Activated T-helper 2 cell treated with anti-CD3 and anti-CD28 coated beads, Interferon-gamma antibody, Interleukin-2, Interleukin-4, amounts not matched to agents 10 μg/mL and 5 μg/mL and 100 μg/mL, durations not matched to agents 14 hours and 24 hours and 36 hours (primary cell): ENCODE results near the gene TRIM23. TPM values are rescaled to one million over a fixed set of nuclear protein-coding genes. Genes with fewer than 3 reads are reported as not detected.
A peak's percentile ranks its signal among the peaks of the same experiment; 100 is the strongest.

ENCODE experiments used
- DNase-seq: peaks from one replicate; pipeline ENCODE4 v3.0.0; 2021; ENCODE audit warnings: low spot score
- H3K27ac Mint-ChIP-seq: one replicate; pipeline ENCODE4 v1.8.0; 2021; ENCODE audit warnings: mixed read lengths
- H3K27me3 Mint-ChIP-seq: one replicate; pipeline ENCODE4 v1.8.0; 2021; ENCODE audit warnings: low read depth, mixed read lengths
- H3K36me3 Mint-ChIP-seq: one replicate; pipeline ENCODE4 v1.8.0; 2021; ENCODE audit warnings: low read depth, mixed read lengths
- H3K4me1 Mint-ChIP-seq: one replicate; pipeline ENCODE4 v1.8.0; 2021; ENCODE audit warnings: low read depth, mixed read lengths
- H3K4me3 Mint-ChIP-seq: one replicate; pipeline ENCODE4 v1.8.0; 2021; ENCODE audit warnings: low read depth, mild to moderate bottlenecking, moderate library complexity, mixed read lengths
- H3K9me3 Mint-ChIP-seq: one replicate; pipeline ENCODE4 v1.8.0; 2021; ENCODE audit warnings: mixed read lengths
- intact Hi-C: fragments of 100-400 bp; cut with micrococcal nuclease; formaldehyde crosslinking; loops from one replicate; pipeline ENCODE4 v1.15.1; 2023
- total RNA-seq: library from RNA; stranded (reverse); gene quantifications from 2 replicates; pipeline ENCODE4 v1.2.3, GENCODE V29; 2022

Gene TRIM23
- 5.2 and 5.3 TPM in 2 replicates for total RNA-seq

DNA sequence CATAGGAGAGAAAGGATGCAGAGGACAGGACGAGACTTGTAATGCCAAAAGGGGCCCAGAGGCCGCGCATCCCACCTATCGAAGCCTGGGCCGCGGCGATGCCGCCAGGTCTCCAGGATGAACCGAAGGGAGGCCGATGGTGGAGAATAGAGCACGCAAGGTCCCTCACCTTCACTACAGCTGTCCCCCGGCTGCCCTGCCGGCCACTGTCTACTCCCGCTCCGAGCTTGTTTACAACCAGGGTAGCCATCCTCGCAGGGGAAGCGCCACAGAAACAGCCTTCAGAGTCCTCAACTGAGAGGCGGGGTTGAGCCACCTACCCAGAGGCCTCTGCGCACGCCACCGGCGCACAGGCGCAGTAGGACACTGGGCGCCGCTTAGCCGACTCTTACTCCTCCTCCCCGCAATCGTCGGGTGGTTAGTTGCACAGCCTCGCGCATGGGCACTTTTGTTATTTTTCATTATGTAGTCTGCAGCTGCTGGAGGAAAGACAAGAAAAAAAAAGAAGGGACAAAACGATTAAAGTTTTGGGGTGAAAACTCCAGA, at the start of gene TRIM23:
Gene TRIM23 (minus strand): TSS at position 309 of the 546 bp plus-strand sequence. CDS start 59 bp downstream, at position 250.
- H3K27ac Mint-ChIP-seq: peak within 1 kb of the TSS; percentile 99
- H3K4me1 Mint-ChIP-seq: peaks cover 23% of the 10 kb centered on the region
- intact Hi-C loops: loop anchor here (1.0 to 10.0 kb wide), 7 partner anchors 61 to 1543 kb away; partner anchors contain the start of genes CENPK, CWC27, ERBIN and PPWD1
- no peaks in the 10 kb centered on the region for H3K27me3 Mint-ChIP-seq
- H3K9me3 Mint-ChIP-seq: no peaks in the 10 kb centered on the region
- H3K36me3 Mint-ChIP-seq: peaks cover 10% of the 10 kb centered on the region
- peak within 1 kb of the TSS; percentile 99 for H3K4me3 Mint-ChIP-seq
- peak; percentile 91 for DNase-seq

DNA sequence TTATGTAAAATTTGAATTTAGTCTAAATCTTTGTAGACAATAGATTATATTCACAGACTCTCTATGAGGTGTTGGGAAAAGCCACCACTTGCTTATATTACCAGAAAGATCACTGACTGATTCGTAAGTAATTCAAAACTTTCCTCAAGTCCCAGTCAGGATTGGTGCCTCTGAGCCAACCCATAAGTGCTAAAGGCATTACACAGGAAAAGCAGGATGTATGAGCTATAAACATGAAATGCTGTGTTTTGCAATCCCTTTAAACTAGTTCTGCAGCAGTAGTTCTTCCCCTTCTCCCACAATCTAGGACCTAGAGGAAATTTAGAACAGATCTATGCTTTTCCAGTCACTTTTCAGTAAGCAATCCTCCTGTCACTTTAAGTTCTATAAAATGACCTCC, 48.7 kb upstream of the TRIM23 start:
- Mint-ChIP-seq H3K36me3 (peaks cover 15% of the 10 kb centered on the region), H3K4me1 (no peaks in the 10 kb centered on the region), H3K9me3 (no peaks in the 10 kb centered on the region), H3K4me3 (no peak overlapping the region), H3K27ac (no peak overlapping the region), H3K27me3 (no peaks in the 10 kb centered on the region)
- DNase-seq: no peak
- intact Hi-C loops: no loop called here

DNA sequence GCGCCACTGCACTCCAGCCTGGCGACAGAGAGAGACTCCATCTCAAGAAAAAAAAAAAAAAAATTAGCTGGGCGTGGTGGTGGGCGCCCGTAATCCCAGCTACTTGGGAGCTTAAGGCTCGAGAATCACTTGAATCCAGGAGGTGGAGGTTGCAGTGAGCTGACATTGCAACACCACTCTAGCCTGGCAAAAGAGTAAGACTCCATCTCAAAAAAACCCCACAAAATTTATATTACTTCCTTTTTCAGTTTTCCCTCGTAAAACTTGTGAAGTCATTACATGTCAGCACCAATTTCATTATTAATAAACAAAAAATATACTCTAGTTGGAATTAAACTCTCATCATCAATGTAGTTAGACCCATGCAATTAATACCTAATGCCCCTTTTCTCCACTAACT, 44.6 kb upstream of the TRIM23 start:
- H3K9me3 Mint-ChIP-seq: no peaks in the 10 kb centered on the region
- DNase-seq: no peak
- peaks cover 6% of the 10 kb centered on the region for H3K36me3 Mint-ChIP-seq
- no peak overlapping the region for H3K4me3 Mint-ChIP-seq
- intact Hi-C loops: no loop called here
- H3K4me1 Mint-ChIP-seq: no peaks in the 10 kb centered on the region
- H3K27ac Mint-ChIP-seq: no peak overlapping the region
- H3K27me3 Mint-ChIP-seq: no peaks in the 10 kb centered on the region

DNA sequence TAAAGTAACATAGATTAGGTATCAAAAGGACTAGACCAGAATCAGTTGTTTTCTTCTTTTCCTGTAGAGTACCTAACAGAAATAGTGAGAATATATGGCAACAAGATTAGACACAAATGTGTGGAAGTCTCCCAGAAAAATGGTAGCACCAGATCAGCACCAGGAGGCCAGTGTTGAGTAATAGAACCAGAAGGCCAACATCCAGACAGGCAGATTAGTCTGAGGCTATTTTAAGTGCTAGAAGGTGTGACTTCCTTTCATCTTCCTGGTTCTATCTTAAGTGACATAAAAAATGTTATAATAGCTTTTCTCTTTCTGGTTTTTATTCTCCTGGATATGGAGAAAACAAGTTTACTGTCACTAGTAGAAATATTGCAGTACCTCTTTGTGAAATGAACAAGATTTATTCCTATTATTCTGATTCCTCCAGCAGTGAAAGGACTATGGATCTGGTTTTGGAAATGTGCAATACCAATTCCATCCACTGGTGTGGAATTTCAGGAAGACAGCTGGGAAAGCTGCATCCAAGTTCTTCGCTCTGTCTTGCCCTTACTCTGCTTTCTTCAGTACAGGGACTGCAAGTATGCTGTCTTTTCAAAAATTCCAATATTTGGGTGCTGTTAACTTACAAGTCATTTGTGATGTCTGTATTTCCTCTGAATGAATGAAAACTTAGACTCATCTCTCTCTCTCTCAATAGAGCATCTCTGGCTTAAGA, 39.8 kb upstream of the TRIM23 start:
- H3K4me3 Mint-ChIP-seq: no peak overlapping the region
- H3K36me3 Mint-ChIP-seq: peaks cover 21% of the 10 kb centered on the region
- H3K27me3 Mint-ChIP-seq: no peaks in the 10 kb centered on the region
- no peak for DNase-seq
- intact Hi-C loops: no loop called here
- no peaks in the 10 kb centered on the region for H3K4me1 Mint-ChIP-seq
- H3K27ac Mint-ChIP-seq: no peak overlapping the region
- no peaks in the 10 kb centered on the region for H3K9me3 Mint-ChIP-seq

DNA sequence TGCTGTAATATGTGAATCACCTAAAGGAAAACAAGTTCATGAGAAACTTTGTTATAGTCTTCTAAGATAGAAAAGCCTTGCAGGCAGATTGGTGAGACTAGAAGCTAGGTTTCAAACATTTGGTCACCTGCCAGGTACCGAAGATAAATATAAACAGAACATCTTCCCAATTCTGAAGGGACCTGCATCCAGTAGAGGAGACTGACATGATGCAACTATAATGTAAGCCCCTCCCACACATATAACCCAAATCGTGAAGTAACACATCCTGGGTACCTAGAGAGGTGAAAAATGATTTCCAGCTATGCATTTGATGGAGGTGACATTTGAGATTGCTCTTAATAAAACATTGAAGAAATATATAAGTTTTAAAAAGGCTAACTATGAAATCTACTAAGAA, 30.6 kb upstream of the TRIM23 start:
- no peak overlapping the region for H3K4me3 Mint-ChIP-seq
- H3K9me3 Mint-ChIP-seq: no peaks in the 10 kb centered on the region
- no peak for DNase-seq
- no peaks in the 10 kb centered on the region for H3K27me3 Mint-ChIP-seq
- H3K27ac Mint-ChIP-seq: no peak overlapping the region
- H3K36me3 Mint-ChIP-seq: peaks cover 22% of the 10 kb centered on the region
- no peaks in the 10 kb centered on the region for H3K4me1 Mint-ChIP-seq
- intact Hi-C loops: no loop called here

DNA sequence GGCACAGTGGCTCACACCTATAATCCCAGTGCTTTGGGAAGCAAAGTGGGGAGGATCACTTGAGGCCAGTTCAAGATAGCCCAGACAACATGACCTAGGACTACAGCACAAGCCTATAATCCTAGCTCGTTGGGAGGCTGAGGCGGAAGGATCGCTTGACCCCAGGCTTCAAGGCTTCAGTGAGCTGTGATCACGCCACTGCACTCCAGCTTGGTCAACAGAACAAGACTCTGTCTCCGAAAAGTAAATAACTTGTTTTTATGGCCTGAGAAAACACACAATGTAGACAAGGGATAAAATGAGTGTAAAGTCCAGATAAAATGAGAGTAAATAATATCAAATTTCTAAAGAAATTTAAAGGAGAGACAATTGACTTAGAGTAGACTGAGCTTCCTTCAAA, 27.0 kb upstream of the TRIM23 start:
- no peaks in the 10 kb centered on the region for H3K9me3 Mint-ChIP-seq
- H3K4me1 Mint-ChIP-seq: no peaks in the 10 kb centered on the region
- intact Hi-C loops: no loop called here
- H3K4me3 Mint-ChIP-seq: no peak overlapping the region
- H3K27ac Mint-ChIP-seq: no peak overlapping the region
- peaks cover 16% of the 10 kb centered on the region for H3K36me3 Mint-ChIP-seq
- H3K27me3 Mint-ChIP-seq: no peaks in the 10 kb centered on the region
- no peak for DNase-seq

DNA sequence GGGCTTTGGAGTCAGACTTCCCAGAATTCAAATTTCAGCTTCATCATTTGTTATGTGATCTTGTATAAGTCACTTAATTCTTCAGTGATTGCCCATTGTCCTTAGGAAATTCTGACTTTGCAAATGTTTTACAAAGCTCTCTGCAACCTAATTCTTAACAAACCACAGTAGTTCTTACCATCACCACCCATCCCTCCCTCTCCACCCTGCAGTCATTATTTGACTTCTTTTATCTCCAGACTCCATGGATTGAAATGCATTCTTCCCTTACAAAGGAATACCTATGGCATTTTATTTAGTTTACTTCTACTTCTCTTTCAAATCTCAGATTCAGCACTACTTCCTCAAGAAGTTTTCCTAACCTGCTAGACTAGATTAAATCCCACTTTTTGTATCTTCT, 23.8 kb upstream of the TRIM23 start:
- no peak for DNase-seq
- Mint-ChIP-seq H3K4me1 (no peaks in the 10 kb centered on the region), H3K9me3 (no peaks in the 10 kb centered on the region), H3K4me3 (no peak overlapping the region), H3K36me3 (peaks cover 11% of the 10 kb centered on the region), H3K27me3 (no peaks in the 10 kb centered on the region), H3K27ac (no peak overlapping the region)
- intact Hi-C loops: no loop called here

DNA sequence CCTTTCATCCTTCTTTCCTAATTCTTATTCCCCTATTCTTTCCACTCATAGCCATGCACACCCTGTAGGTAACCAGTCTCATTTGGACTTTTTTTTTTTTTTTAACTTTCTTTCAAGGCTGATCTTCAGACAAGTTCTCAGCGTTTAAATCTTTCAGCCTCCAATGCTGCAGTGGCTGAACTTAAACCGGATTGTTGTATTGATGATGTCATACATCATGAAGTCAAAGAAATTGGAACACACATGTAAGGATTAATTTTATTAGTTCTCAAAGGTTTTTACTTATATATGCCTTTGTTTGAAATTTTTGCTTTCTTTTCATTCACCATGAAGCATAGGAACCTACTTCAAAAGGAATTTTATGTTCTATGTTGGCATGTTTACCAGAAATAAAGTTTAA, 22.8 kb upstream of the TRIM23 start:
- DNase-seq: no peak
- intact Hi-C loops: no loop called here
- Mint-ChIP-seq H3K9me3 (no peaks in the 10 kb centered on the region), H3K4me3 (no peak overlapping the region), H3K4me1 (no peaks in the 10 kb centered on the region), H3K27me3 (no peaks in the 10 kb centered on the region), H3K27ac (no peak overlapping the region), H3K36me3 (peaks cover 11% of the 10 kb centered on the region)

DNA sequence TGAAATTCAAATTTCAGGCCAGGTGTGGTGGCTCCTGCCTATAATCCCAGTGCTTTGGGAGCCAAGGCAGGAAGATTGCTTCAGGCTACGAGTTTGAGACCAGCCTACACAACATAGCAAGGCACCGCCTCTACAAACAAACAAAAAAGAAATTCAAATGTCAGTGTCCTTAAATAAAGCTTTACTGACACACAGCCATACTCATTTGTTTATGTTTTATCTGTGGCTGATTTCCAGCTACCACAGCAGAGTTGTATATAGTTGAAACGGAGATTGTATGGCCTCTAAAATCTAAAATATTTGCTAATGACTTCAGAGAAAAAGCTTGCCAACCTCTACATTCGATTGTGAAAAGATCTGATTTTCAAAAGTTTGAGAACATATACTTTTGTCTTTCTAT, 16.1 kb upstream of the TRIM23 start:
- Mint-ChIP-seq H3K9me3 (peaks cover 5% of the 10 kb centered on the region), H3K4me1 (no peaks in the 10 kb centered on the region), H3K4me3 (no peak overlapping the region), H3K36me3 (peaks cover 30% of the 10 kb centered on the region), H3K27me3 (no peaks in the 10 kb centered on the region), H3K27ac (no peak overlapping the region)
- no peak for DNase-seq
- intact Hi-C loops: no loop called here

DNA sequence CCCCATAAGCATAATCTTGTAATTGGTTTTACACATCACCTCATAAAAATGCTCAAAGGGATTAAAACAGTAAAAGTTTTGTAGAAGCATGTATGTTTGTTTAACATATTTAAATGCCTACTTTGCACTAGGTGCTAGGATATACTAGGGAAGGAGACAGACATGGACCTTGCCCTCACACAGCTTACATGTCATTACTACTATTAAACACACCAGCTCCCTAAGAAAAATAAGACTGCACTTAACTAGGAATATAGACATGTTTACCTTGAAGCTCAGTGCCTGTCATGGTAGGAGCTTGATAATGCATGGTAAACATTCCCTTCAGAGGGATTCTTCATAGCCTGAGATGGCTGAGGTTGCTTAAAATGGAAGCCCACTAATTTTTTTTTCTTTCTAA, 6.8 kb upstream of the TRIM23 start:
- no peaks in the 10 kb centered on the region for H3K9me3 Mint-ChIP-seq
- H3K27ac Mint-ChIP-seq: no peak overlapping the region
- peaks cover 22% of the 10 kb centered on the region for H3K36me3 Mint-ChIP-seq
- peaks cover 14% of the 10 kb centered on the region for H3K4me1 Mint-ChIP-seq
- no peak for DNase-seq
- intact Hi-C loops: no loop called here
- H3K4me3 Mint-ChIP-seq: no peak overlapping the region
- no peaks in the 10 kb centered on the region for H3K27me3 Mint-ChIP-seq

DNA sequence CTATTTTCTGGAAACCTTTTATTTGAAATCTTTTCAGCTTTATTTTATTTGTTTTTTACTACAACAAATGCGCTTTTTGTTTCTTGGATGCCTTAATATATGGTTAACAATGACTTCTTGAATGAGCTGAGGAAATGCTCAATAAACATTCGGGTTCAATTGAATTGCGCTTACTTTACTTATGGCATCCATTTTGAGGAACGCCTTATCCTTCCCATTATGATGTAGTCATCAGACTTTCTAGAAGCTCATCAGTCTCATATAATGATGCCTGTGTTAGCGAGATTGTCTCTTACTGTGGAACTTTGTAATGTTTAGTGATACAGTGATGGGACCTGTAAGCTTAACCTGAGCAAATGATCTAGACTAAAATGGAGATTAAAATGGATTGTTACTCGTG, 1.6 kb upstream of the TRIM23 start:
- DNase-seq: no peak
- peak overlapping the region; percentile 99 for H3K27ac Mint-ChIP-seq
- H3K4me3 Mint-ChIP-seq: peak overlapping the region; percentile 99

DNA sequence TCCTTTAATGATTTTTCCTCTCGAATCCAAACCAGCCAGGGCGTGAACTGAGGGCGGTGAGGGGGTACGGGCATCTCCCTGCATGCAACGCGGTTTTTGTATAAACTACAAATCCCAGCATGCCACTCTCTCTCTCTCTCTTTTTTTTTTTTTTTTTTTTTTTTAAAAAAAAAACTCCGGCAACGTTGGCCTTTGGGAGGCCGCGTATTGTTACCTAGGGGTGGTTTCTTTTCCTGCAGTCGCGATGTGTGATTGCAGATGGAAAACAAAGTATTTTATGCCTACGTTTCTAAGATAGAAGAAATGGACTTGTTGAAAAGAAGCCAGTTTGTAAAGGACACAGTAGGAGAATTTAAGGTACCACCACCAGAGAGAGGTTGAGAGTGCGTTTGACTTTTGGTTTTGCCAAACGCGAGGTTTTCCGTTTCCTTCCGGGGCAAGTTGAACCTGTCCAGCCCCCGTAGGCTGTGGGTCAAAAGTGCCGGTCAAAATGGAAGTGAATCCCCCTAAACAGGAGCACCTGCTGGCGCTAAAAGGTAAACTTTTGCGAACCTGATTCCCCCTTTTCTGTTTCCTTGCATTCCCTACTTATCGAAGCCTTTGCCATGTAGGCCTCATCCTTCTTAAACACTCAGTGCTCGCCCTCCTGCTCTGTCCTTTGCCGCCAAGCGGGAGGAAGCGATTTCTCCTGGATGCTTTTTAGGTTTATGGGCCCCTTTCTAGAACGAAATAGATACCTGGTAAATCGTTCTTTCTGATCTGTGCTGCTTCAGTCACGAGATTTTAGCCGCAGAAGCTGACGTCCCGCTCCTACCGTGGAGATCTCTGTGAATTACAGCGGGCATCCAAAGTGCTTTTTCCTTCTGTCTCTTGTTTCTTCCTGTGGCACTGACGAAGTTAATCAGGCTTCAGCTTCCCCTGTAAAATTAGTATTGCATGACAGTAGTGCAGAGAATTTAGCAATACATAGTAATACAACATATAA, 730 bp upstream of the TRIM23 start, which contains the start of the genes SHLD3 and TRAPPC13:
Gene SHLD3 (plus strand): TSS at position 457 of the 985 bp plus-strand sequence. CDS start 4,561 bp downstream, outside the sequence.
Gene TRAPPC13 (plus strand): TSS at position 457 of the 985 bp plus-strand sequence. CDS start 34 bp downstream, at position 491.
- no peaks in the 10 kb centered on the region for H3K9me3 Mint-ChIP-seq
- H3K27me3 Mint-ChIP-seq: no peaks in the 10 kb centered on the region
- peaks cover 25% of the 10 kb centered on the region for H3K4me1 Mint-ChIP-seq
- DNase-seq: peak; percentile 78
- intact Hi-C loops: loop anchor here (1.0 to 10.0 kb wide), 7 partner anchors 62 to 1542 kb away; partner anchors contain the start of genes CENPK, CWC27, ERBIN and PPWD1
- H3K27ac Mint-ChIP-seq: peak within 1 kb of the TSS; percentile 99
- H3K4me3 Mint-ChIP-seq: peak within 1 kb of the TSS; percentile 99
- peaks cover 16% of the 10 kb centered on the region for H3K36me3 Mint-ChIP-seq

More for the DNA sequence above, 1.6 kb upstream of the TRIM23 start:
- Mint-ChIP-seq H3K9me3 (no peaks in the 10 kb centered on the region), H3K4me1 (peaks cover 24% of the 10 kb centered on the region), H3K27me3 (no peaks in the 10 kb centered on the region), H3K36me3 (peaks cover 18% of the 10 kb centered on the region)
- intact Hi-C loops: loop anchor here (2.0 to 10.0 kb wide), 5 partner anchors 95 to 857 kb away; partner anchors contain the start of genes CWC27, ERBIN, SREK1 and SREK1IP1
